Measurements from ENCODE around the gene DHH. TPM values are rescaled to one million over a fixed set of nuclear protein-coding genes. Genes with fewer than 3 reads are reported as not detected.

Gene DHH
- polyA plus RNA-seq, 3 donors: not detected

DNA sequence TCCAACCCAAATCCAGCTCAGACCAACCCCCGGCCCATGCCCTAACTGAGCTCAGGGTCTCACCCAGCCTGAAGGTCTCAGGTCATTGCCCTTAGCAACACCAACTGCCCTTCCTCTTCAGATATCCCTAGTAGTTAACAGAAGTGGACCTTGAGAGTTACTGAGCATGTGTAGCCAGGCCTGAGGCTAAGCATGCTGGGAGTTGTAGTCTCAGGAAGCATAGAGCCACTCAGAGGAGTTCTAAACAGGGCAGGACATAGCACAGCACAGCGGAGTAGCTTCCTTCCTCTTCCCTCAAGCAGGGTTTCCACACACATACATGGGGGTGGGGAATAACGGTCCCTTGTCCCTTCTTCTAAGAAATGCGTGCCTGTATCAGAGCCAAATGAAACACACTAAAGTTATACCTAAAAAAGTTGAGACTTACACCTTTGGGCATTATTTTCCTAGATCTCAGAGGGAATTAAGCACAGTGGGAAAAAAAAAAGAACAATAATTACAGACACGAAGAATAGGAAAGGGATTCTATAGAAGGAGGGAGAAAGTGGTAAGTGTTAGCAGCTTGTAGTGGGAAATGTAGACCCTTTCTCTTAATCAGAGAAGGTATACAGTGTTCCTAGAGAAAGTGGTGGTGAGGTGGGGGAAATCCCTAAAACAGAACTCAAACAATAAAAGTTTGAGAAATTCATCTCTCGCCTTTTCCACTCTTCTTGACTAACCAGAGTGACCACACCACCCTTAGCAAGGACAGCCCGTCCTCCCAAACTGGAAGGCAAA lies 38.4 kb downstream of the DHH start:
- Mint-ChIP-seq H3K27ac (peak overlapping the region; percentile 91 to 96 (median 93)), H3K9me3 (no peaks in the 10 kb centered on the region), H3K4me1 (peaks cover 51% of the 10 kb centered on the region), H3K36me3 (peaks cover 42 to 52% of the 10 kb centered on the region in 2 donors), H3K27me3 (ENCODE audit: low read depth in 3 of 3) (peaks cover 0 to 3% (median 0%) of the 10 kb centered on the region in 3 donors), H3K4me3 (peak overlapping the region; percentile 96 to 97)
- H3K36me3 ChIP-seq (replicated peaks in 1 of 2; ENCODE audit: control insufficient read depth in 1 of 2, insufficient read depth in 2 of 2, low read length in 2 of 2): peaks cover 38 to 42% of the 10 kb centered on the region in 2 donors
- peak overlapping the region; percentile 2 for H3K9ac ChIP-seq (ENCODE audit: insufficient read depth, low read length, poor library complexity, severe bottlenecking)
- DNase-seq: peak; percentile 91 to 98 (median 96)
- H3K79me2 ChIP-seq (ENCODE audit: insufficient read depth, low read length): peaks cover 100% of the 10 kb centered on the region
- H3K4me2 ChIP-seq (replicated peaks; ENCODE audit: extremely low read depth, low read length, poor library complexity, severe bottlenecking): peak overlapping the region; percentile 98
- 0% methylated on average over 1 of the region's 7 CpGs for WGBS (ENCODE audit: insufficient coverage)
- TF ChIP-seq, protein P1, sequence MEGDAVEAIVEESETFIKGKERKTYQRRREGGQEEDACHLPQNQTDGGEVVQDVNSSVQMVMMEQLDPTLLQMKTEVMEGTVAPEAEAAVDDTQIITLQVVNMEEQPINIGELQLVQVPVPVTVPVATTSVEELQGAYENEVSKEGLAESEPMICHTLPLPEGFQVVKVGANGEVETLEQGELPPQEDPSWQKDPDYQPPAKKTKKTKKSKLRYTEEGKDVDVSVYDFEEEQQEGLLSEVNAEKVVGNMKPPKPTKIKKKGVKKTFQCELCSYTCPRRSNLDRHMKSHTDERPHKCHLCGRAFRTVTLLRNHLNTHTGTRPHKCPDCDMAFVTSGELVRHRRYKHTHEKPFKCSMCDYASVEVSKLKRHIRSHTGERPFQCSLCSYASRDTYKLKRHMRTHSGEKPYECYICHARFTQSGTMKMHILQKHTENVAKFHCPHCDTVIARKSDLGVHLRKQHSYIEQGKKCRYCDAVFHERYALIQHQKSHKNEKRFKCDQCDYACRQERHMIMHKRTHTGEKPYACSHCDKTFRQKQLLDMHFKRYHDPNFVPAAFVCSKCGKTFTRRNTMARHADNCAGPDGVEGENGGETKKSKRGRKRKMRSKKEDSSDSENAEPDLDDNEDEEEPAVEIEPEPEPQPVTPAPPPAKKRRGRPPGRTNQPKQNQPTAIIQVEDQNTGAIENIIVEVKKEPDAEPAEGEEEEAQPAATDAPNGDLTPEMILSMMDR (IDR thresholded peaks at IDR 0.05): no peak
- peaks cover 40 to 45% of the 10 kb centered on the region in 2 donors for H3K4me1 ChIP-seq (ENCODE audit: control insufficient read depth in 1 of 2, insufficient read depth in 2 of 2, low read length in 2 of 2)
- peak overlapping the region; percentile 54 to 92 for H3K27ac ChIP-seq (ENCODE audit: low read depth in 1 of 2, low read length in 2 of 2)
- no peaks in the 10 kb centered on the region for H3K9me3 ChIP-seq (replicated peaks in 1 of 2; ENCODE audit: control insufficient read depth in 1 of 2, insufficient read depth in 1 of 2, low read length in 2 of 2)
- H4K20me1 ChIP-seq (ENCODE audit: insufficient read depth, low read length): peaks cover 78% of the 10 kb centered on the region
- H3K4me3 ChIP-seq (replicated peaks in 1 of 3; ENCODE audit: low read depth in 2 of 3, low read length in 3 of 3): peak overlapping the region; percentile 11 to 97 (median 18)
- intact Hi-C loops (cut with micrococcal nuclease): loop anchor here (5.0 kb wide), 2 partner anchors 39 to 76 kb away; partner anchors contain the start of genes PRKAG1 (in 2 of the 2) and TUBA1B (in 1 of the 2)
- no peak overlapping the region for H2AFZ ChIP-seq (ENCODE audit: insufficient read depth, low read depth, low read length, poor library complexity, severe bottlenecking)
- no peaks in the 10 kb centered on the region for H3K27me3 ChIP-seq (ENCODE audit: control insufficient read depth in 2 of 2, insufficient read depth in 2 of 2, low read length in 2 of 2)

DNA sequence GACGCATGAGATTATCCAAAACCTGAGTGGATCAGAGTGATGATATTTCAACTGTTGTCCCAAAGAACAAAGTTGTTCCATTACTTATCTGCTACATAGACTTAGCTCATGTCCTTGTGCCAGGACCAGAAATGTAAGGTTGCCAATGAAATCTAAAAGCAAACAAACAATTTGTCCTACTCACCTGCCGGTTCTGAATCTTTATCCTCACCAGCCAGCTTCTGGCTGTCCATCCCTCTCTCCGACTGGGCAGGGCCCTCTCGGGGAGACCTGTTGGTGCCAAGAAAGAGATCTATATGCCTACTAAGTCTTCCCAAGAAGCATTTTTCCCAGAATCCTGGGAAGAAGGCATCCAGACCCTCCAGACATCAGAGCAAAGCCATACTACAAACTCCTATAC lies 39.5 kb downstream of the DHH start:
- no peaks in the 10 kb centered on the region for H3K9me3 Mint-ChIP-seq
- Histone ChIP-seq H2AFZ (ENCODE audit: insufficient read depth, low read depth, low read length, poor library complexity, severe bottlenecking) (no peak overlapping the region), H3K4me3 (replicated peaks in 1 of 3; ENCODE audit: low read depth in 2 of 3, low read length in 3 of 3) (no peak overlapping the region), H3K4me1 (ENCODE audit: control insufficient read depth in 1 of 2, insufficient read depth in 2 of 2, low read length in 2 of 2) (peaks cover 38 to 41% of the 10 kb centered on the region in 2 donors), H3K27me3 (ENCODE audit: control insufficient read depth in 2 of 2, insufficient read depth in 2 of 2, low read length in 2 of 2) (no peaks in the 10 kb centered on the region), H3K9me3 (replicated peaks in 1 of 2; ENCODE audit: control insufficient read depth in 1 of 2, insufficient read depth in 1 of 2, low read length in 2 of 2) (no peaks in the 10 kb centered on the region), H4K20me1 (ENCODE audit: insufficient read depth, low read length) (peaks cover 89% of the 10 kb centered on the region), H3K36me3 (replicated peaks in 1 of 2; ENCODE audit: control insufficient read depth in 1 of 2, insufficient read depth in 2 of 2, low read length in 2 of 2) (peaks cover 49 to 53% of the 10 kb centered on the region in 2 donors), H3K79me2 (ENCODE audit: insufficient read depth, low read length) (peaks cover 98% of the 10 kb centered on the region), H3K27ac (ENCODE audit: low read depth in 1 of 2, low read length in 2 of 2) (peak overlapping the region in 1 of 2 donors; percentile 92), H3K9ac (ENCODE audit: insufficient read depth, low read length, poor library complexity, severe bottlenecking) (no peak overlapping the region), H3K4me2 (replicated peaks; ENCODE audit: extremely low read depth, low read length, poor library complexity, severe bottlenecking) (no peak overlapping the region)
- H3K27ac Mint-ChIP-seq: peak overlapping the region in 6 of 7 donors; percentile 46 to 96 (median 92)
- no peak for DNase-seq
- intact Hi-C loops (cut with micrococcal nuclease): loop anchor here (5.0 kb wide), 2 partner anchors 38 to 77 kb away; partner anchors contain the start of genes PRKAG1 (in 2 of the 2) and TUBA1B (in 1 of the 2)
- TF ChIP-seq, protein P1 (IDR thresholded peaks at IDR 0.05): no peak
- no peak overlapping the region for H3K4me3 Mint-ChIP-seq
- peaks cover 49% of the 10 kb centered on the region for H3K4me1 Mint-ChIP-seq
- peaks cover 51 to 62% of the 10 kb centered on the region in 2 donors for H3K36me3 Mint-ChIP-seq
- peaks cover 0 to 3% (median 0%) of the 10 kb centered on the region in 3 donors for H3K27me3 Mint-ChIP-seq (ENCODE audit: low read depth in 3 of 3)
- 100% methylated on average over 3 of the region's 4 CpGs for WGBS (ENCODE audit: insufficient coverage)
